ENCODE data around the gene RXFP1.

DNA sequence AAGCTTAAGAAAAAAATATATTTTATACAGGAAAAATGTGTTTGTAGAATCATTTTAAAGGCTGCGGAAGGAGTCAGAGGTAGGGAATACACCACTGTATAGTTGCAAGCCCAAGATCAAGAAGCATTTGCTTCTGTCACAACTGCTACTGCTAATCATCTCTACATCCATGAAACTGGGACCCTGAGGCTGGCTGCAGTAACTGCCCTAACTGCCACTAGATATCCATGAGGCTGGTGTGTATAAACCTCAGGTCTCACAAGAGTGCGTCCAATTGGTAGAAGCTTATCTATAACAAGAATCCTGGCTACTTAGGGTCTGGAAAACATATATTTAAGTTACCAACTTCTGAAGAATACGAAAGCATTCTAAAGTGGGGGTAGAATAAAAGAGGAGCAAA is 69.1 kb downstream of the RXFP1 start:
- no peak for TF ChIP-seq MYC (IDR thresholded peaks at IDR 0.05; ENCODE audit: low read depth, low read length)
- TF ChIP-seq, protein P1, sequence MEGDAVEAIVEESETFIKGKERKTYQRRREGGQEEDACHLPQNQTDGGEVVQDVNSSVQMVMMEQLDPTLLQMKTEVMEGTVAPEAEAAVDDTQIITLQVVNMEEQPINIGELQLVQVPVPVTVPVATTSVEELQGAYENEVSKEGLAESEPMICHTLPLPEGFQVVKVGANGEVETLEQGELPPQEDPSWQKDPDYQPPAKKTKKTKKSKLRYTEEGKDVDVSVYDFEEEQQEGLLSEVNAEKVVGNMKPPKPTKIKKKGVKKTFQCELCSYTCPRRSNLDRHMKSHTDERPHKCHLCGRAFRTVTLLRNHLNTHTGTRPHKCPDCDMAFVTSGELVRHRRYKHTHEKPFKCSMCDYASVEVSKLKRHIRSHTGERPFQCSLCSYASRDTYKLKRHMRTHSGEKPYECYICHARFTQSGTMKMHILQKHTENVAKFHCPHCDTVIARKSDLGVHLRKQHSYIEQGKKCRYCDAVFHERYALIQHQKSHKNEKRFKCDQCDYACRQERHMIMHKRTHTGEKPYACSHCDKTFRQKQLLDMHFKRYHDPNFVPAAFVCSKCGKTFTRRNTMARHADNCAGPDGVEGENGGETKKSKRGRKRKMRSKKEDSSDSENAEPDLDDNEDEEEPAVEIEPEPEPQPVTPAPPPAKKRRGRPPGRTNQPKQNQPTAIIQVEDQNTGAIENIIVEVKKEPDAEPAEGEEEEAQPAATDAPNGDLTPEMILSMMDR (IDR thresholded peaks at IDR 0.05; ENCODE audit: low read depth, low read length), result no peak
- TF ChIP-seq POLR2A (IDR thresholded peaks at IDR 0.05; ENCODE audit: extremely low read depth, insufficient read length), result no peak

Data from NB4 (cell line).